HepG2 (cell line): ENCODE results near the gene LCORL. TPM values are rescaled to one million over a fixed set of nuclear protein-coding genes. Genes with fewer than 3 reads are reported as not detected.
A peak's percentile ranks its signal among the peaks of the same experiment; 100 is the strongest.

Experiments used
- BHLHE40 ChIP-seq: IDR thresholded peaks from 2 replicates; pipeline ENCODE4 v1.6.1; 2011; ENCODE audit warnings: low read length, improper control_type of control experiment
- CENPX ChIP-seq: sonication (generic); formaldehyde crosslinking; IDR thresholded peaks from 2 replicates; pipeline ENCODE4 v1.9.0; 2021; ENCODE audit warnings: mild to moderate bottlenecking, missing genetic modification reagents, moderate library complexity
- KLF6 ChIP-seq: IDR thresholded peaks from 2 replicates; pipeline ENCODE4 v1.8.0; 2016; ENCODE audit warnings: missing biosample characterization, missing genetic modification reagents
- PCBP2 ChIP-seq: fragments of 200-400 bp; formaldehyde crosslinking; optimal IDR thresholded peaks from 2 replicates; pipeline ENCODE3; 2018; ENCODE audit warnings: low read length, low read depth; ENCODE audit not compliant: poor library complexity, severe bottlenecking
- POGK ChIP-seq: sonication (generic); formaldehyde crosslinking; conservative IDR thresholded peaks from 2 replicates; pipeline ENCODE4 v1.8.0; 2022; ENCODE audit warnings: mild to moderate bottlenecking, moderate library complexity, missing genetic modification reagents
- SMAD3 ChIP-seq: sonication (generic); formaldehyde crosslinking; IDR thresholded peaks from 2 replicates; pipeline ENCODE4 v1.4.0; 2020; ENCODE audit warnings: missing genetic modification reagents
- TCF7 ChIP-seq: sonication (generic); IDR thresholded peaks from 2 replicates; pipeline ENCODE4 v1.6.1; 2016; ENCODE audit warnings: antibody characterized with exemption, low read depth
- THAP11 ChIP-seq: IDR thresholded peaks from 2 replicates; pipeline ENCODE4 v1.6.1; 2016; ENCODE audit warnings: missing biosample characterization, missing genetic modification reagents
- USF2 ChIP-seq, 2 experiments: sonication (generic) in 1 of 2; formaldehyde crosslinking in 1 of 2; IDR thresholded peaks; 2 replicates each; pipeline versions ENCODE4 v1.5.1 to v1.6.1; 2011 to 2020; ENCODE audit warnings: borderline replicate concordance in 1 of 2, low read depth in 1 of 2, low read length in 1 of 2, mild to moderate bottlenecking in 1 of 2, missing genetic modification reagents in 1 of 2, moderate library complexity in 1 of 2
- ZNF546 ChIP-seq: sonication (generic); formaldehyde crosslinking; conservative IDR thresholded peaks from 2 replicates; pipeline ENCODE4 v1.8.1; 2023; ENCODE audit warnings: mild to moderate bottlenecking, missing genetic modification reagents
- ZNF598 ChIP-seq: sonication (generic); formaldehyde crosslinking; IDR thresholded peaks from 2 replicates; pipeline ENCODE4 v1.5.1; 2020; ENCODE audit warnings: mild to moderate bottlenecking, missing genetic modification reagents, borderline replicate concordance
- ZSCAN20 ChIP-seq: sonication (generic); formaldehyde crosslinking; IDR thresholded peaks from 2 replicates; pipeline ENCODE4 v1.4.0; 2020; ENCODE audit warnings: missing genetic modification reagents, mild to moderate bottlenecking, borderline replicate concordance
- polyA plus RNA-seq, 8 experiments: library from polyadenylated mRNA; depleted of rRNA in 3 of 8; stranded (reverse) in 7 of 8; unstranded in 1 of 8; fragments of >200 nt; fragmentation: Illumina TruSeq in 4 of 8; extraction: Trizol in 4 of 8; gene quantifications; 2 replicates each; pipeline versions ENCODE4 v1.2.1 to v1.2.3, GENCODE V29; 2011 to 2016; ENCODE audit warnings: low read depth in 4 of 8, missing spikeins in 1 of 8, mixed read lengths in 1 of 8; ENCODE audit not compliant: insufficient read depth in 1 of 8
- total RNA-seq, 5 experiments: library from RNA; depleted of rRNA; stranded (reverse); fragments of >200 nt; fragmentation: Illumina TruSeq; extraction: Trizol; gene quantifications; 2 replicates each; pipeline ENCODE4 v1.2.3, GENCODE V29; 2016; ENCODE audit warnings: low read depth in 1 of 5
- TF ChIP-seq, protein P1 (sequence below): sonication (generic); formaldehyde crosslinking; IDR thresholded peaks from 2 replicates; pipeline ENCODE4 v1.4.0; 2020; ENCODE audit warnings: missing genetic modification reagents, mild to moderate bottlenecking, borderline replicate concordance
- TF ChIP-seq, protein P2 (sequence below), 2 experiments: sonication (generic) in 1 of 2; formaldehyde crosslinking in 1 of 2; IDR thresholded peaks; 2 replicates each; pipeline versions ENCODE4 v1.4.0 to v1.6.1; 2018 to 2020; ENCODE audit warnings: missing genetic modification reagents in 2 of 2, borderline replicate concordance in 1 of 2, low read depth in 1 of 2, mild to moderate bottlenecking in 1 of 2, missing biosample characterization in 1 of 2
- TF ChIP-seq, protein P3 (sequence below): IDR thresholded peaks from 2 replicates; pipeline ENCODE4 v1.6.1; 2016; ENCODE audit warnings: mild to moderate bottlenecking

The LCORL gene
- total and polyA plus RNA-seq, 2 of the 13 experiments (the other 11 are each of a cell fraction or from before 2014, with no cell fraction given), result 5.3 to 14.5 TPM

DNA sequence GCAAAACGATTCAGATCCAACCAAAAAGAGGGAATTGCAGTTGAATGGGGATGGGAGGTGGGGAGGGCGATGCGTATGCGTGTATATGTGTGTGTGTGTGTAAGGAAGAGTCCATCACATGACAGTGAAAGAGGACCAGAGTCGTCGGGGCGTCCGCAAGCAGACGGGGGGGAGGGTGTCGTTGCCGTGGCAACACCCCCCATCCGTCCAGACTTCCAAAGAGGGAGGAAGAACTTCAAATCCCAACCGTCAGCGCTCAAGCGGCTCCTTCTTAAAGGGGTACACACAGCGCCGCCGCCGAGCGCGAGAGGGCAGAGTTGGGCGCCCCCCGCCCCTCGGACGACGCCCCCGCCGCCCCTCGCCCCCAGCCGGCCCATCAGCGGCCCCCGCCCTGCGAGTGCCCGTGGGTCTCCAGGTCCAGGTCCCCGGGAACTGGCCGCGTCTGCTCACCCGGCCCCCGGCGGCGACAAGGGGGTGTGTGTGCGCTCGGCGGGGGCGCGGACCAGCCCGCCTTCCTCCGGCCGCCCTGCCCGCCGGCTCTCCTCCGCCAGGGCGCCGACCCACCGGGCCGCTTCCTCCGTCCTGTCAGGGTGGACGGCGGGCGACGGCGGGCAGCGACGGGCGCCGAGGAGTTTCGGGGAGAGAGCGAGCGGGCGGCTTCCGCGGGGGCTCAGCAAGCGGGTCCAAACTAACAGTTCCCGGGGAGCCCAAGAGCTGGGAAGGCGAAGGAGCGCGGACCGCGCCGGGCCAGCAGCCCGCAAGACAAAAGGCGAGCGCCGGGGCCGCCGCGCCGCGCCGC lies 685 bp downstream of the LCORL start (continued):
- TF ChIP-seq, protein P1, sequence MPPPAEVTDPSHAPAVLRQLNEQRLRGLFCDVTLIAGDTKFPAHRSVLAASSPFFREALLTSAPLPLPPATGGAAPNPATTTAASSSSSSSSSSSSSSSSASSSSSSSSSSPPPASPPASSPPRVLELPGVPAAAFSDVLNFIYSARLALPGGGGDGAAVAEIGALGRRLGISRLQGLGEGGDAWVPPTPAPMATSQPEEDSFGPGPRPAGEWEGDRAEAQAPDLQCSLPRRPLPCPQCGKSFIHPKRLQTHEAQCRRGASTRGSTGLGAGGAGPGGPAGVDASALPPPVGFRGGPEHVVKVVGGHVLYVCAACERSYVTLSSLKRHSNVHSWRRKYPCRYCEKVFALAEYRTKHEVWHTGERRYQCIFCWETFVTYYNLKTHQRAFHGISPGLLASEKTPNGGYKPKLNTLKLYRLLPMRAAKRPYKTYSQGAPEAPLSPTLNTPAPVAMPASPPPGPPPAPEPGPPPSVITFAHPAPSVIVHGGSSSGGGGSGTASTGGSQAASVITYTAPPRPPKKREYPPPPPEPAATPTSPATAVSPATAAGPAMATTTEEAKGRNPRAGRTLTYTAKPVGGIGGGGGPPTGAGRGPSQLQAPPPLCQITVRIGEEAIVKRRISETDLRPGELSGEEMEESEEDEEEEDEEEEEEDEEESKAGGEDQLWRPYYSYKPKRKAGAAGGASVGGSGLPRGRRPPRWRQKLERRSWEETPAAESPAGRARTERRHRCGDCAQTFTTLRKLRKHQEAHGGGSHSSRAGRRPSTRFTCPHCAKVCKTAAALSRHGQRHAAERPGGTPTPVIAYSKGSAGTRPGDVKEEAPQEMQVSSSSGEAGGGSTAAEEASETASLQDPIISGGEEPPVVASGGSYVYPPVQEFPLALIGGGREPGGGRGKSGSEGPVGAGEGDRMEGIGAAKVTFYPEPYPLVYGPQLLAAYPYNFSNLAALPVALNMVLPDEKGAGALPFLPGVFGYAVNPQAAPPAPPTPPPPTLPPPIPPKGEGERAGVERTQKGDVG (CRISPR knock-in tag), result no peak
- TF ChIP-seq SMAD3 (CRISPR knock-in tag) (no peak), USF2 (IDR thresholded peaks at IDR 0.05; ENCODE audit: low read depth, low read length) (peak; percentile 37; the same call in 1 of the 2 replicates), USF2 (CRISPR knock-in tag; IDR thresholded peaks at IDR 0.05; ENCODE audit: borderline replicate concordance) (no peak), PCBP2 (no peak), ZNF546 (CRISPR knock-in tag) (no peak), BHLHE40 (no peak), ZSCAN20 (no peak), CENPX (CRISPR knock-in tag) (no peak), POGK (CRISPR knock-in tag) (0 out of 2 replicates have a peak, but pooled peaks have one; percentile 31), THAP11 (peak; percentile 83), ZNF598 (no peak), KLF6 (no peak), TCF7 (no peak)
- TF ChIP-seq, protein P2, sequence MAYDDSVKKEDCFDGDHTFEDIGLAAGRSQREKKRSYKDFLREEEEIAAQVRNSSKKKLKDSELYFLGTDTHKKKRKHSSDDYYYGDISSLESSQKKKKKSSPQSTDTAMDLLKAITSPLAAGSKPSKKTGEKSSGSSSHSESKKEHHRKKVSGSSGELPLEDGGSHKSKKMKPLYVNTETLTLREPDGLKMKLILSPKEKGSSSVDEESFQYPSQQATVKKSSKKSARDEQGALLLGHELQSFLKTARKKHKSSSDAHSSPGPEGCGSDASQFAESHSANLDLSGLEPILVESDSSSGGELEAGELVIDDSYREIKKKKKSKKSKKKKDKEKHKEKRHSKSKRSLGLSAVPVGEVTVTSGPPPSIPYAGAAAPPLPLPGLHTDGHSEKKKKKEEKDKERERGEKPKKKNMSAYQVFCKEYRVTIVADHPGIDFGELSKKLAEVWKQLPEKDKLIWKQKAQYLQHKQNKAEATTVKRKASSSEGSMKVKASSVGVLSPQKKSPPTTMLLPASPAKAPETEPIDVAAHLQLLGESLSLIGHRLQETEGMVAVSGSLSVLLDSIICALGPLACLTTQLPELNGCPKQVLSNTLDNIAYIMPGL (CRISPR knock-in tag; IDR thresholded peaks at IDR 0.05; ENCODE audit: borderline replicate concordance in 1 of 2, low read depth in 1 of 2), result peak in 1 of 2 experiments; percentile 1; a peak in 2 of 4 replicates
- TF ChIP-seq, protein P3, sequence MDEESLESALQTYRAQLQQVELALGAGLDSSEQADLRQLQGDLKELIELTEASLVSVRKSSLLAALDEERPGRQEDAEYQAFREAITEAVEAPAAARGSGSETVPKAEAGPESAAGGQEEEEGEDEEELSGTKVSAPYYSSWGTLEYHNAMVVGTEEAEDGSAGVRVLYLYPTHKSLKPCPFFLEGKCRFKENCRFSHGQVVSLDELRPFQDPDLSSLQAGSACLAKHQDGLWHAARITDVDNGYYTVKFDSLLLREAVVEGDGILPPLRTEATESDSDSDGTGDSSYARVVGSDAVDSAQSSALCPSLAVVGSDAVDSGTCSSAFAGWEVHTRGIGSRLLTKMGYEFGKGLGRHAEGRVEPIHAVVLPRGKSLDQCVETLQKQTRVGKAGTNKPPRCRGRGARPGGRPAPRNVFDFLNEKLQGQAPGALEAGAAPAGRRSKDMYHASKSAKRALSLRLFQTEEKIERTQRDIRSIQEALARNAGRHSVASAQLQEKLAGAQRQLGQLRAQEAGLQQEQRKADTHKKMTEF (CRISPR knock-in tag), result no peak
